Measurements from ENCODE around the gene MYH3. TPM values are rescaled to one million over a fixed set of nuclear protein-coding genes. Genes with fewer than 3 reads are reported as not detected.
A peak's percentile ranks its signal among the peaks of the same experiment; 100 is the strongest.

Gene MYH3
- total RNA-seq, 1 experiment from 2014 or later = 0.69 TPM

DNA sequence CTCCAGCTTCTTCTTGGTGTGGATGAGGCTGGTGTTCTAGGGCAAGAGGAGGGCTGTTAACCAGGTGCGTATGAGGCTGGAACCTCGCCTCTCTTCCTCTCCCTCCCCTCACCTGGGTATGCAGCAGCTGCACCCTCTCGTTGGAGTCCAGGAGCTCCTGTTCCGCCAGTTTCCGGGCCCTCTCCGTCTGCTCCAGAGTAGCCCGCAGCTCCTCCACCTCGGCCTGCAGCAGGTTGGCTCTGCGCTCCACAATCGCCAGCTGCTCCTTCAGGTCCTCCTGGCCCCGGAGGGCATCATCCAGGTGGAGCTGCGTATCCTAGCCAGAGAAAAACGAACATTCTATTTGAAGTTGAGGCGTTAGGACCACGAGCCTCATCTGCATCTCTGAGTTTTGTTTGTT, 25.4 kb downstream of the MYH3 start:
- no peak for DNase-seq

GRCh38 chr17:10631048-10631700, 25.9 kb downstream of the MYH3 start:
- no peaks in the 10 kb centered on the region for H3K36me3 ChIP-seq (replicated peaks; ENCODE audit: control insufficient read depth, insufficient read depth, low read length)
- H3K4me3 ChIP-seq (ENCODE audit: insufficient read depth, low read depth, low read length) = no peak overlapping the region
- H3K27me3 ChIP-seq (ENCODE audit: control insufficient read depth, insufficient read depth, low read length) = no peaks in the 10 kb centered on the region
- DNase-seq = peak; percentile 77

More for the DNA sequence above, 25.4 kb downstream of the MYH3 start:
- no peak overlapping the region for H3K4me3 ChIP-seq (ENCODE audit: insufficient read depth, low read depth, low read length)
- no peaks in the 10 kb centered on the region for H3K36me3 ChIP-seq (replicated peaks; ENCODE audit: control insufficient read depth, insufficient read depth, low read length)
- no peaks in the 10 kb centered on the region for H3K27me3 ChIP-seq (ENCODE audit: control insufficient read depth, insufficient read depth, low read length)

GRCh38 chr17:10629706-10630105, 27.4 kb downstream of the MYH3 start:
- Histone ChIP-seq H3K27me3 (ENCODE audit: control insufficient read depth, insufficient read depth, low read length) (no peaks in the 10 kb centered on the region), H3K36me3 (replicated peaks; ENCODE audit: control insufficient read depth, insufficient read depth, low read length) (no peaks in the 10 kb centered on the region), H3K4me3 (ENCODE audit: insufficient read depth, low read depth, low read length) (no peak overlapping the region)
- no peak for DNase-seq

DNA sequence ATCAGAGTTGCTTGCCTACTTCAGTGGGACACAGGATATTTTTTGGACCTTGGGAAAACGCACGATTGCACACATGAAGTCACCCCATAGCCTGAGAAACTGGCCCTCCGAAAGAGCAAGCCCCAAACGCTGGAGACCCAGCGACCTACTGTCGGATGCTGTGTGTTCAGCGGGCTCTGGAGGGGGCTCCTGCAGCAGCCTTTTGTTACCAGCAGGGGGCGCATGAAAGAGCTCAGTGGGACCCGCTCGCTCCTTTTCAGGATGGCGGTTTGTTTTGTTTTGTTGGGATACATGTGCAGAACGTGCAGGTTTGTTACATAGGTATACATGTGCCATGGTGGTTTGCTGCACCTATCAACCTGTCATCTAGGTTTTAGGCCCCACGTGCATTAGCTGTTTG, 28.4 kb downstream of the MYH3 start:
- no peaks in the 10 kb centered on the region for H3K36me3 ChIP-seq (replicated peaks; ENCODE audit: control insufficient read depth, insufficient read depth, low read length)
- no peak overlapping the region for H3K4me3 ChIP-seq (ENCODE audit: insufficient read depth, low read depth, low read length)
- DNase-seq = peak; percentile 80
- H3K27me3 ChIP-seq (ENCODE audit: control insufficient read depth, insufficient read depth, low read length) = no peaks in the 10 kb centered on the region

- Histone ChIP-seq H3K36me3 (replicated peaks; ENCODE audit: control insufficient read depth, insufficient read depth, low read length) (no peaks in the 10 kb centered on the region), H3K27me3 (ENCODE audit: control insufficient read depth, insufficient read depth, low read length) (no peaks in the 10 kb centered on the region), H3K4me3 (ENCODE audit: insufficient read depth, low read depth, low read length) (no peak overlapping the region)
- DNase-seq = no peak
Measured at GRCh38 chr17:10626390-10626789, 30.7 kb downstream of the MYH3 start.

DNA sequence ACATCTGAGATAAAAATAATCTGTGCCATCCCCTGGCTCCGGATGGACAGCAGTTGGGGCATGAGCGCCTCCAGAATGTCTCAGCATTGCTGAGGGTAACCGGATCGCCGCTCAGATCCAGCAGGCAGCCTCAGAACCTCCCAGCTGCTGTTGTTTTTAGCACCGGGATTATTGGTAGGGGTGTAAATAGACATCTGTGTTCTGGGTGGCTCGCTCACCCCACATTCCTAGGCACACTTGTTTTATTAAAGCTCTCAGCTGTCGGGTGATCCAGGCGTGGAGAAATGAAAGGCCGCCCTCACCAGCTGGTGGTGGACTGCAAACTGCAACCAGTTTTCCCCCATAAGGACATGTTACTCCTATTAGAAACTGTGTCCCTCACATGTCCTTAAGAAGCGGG, 32.1 kb downstream of the MYH3 start:
- Histone ChIP-seq H3K36me3 (replicated peaks; ENCODE audit: control insufficient read depth, insufficient read depth, low read length) (no peaks in the 10 kb centered on the region), H3K4me3 (ENCODE audit: insufficient read depth, low read depth, low read length) (no peak overlapping the region), H3K27me3 (ENCODE audit: control insufficient read depth, insufficient read depth, low read length) (no peaks in the 10 kb centered on the region)
- no peak for DNase-seq

DNA sequence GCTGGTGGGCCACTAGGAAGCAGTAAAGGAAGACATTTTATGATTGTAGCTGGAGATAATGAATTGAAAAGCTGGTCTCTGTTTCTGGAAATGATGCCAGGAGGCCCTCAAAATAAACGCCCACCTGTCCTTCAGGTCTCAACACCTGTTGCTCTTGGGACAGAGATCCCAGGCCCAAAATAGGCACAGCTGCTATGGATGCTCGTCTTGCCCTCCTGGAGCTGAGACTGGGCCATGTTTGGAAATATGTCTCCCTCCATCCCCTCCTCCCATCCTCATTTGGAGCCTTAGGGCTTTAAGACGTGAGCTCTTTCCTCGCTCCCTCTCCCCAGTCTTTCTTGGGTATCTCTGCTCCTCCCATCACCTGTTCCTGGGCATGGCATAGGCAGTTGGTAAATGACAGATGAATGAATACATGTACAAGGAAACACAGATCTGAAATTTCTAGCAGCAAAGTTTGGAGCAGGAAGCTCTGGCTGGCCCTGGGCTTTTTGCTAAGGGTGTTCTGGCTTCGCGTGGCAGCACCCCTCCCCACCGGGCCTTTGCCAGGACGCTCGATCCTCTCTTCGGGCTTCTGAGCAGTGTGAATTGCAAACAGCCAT, 33.3 kb downstream of the MYH3 start:
- Histone ChIP-seq H3K4me3 (ENCODE audit: insufficient read depth, low read depth, low read length) (no peak overlapping the region), H3K27me3 (ENCODE audit: control insufficient read depth, insufficient read depth, low read length) (no peaks in the 10 kb centered on the region), H3K36me3 (replicated peaks; ENCODE audit: control insufficient read depth, insufficient read depth, low read length) (no peaks in the 10 kb centered on the region)
- DNase-seq = peak; percentile 4

DNA sequence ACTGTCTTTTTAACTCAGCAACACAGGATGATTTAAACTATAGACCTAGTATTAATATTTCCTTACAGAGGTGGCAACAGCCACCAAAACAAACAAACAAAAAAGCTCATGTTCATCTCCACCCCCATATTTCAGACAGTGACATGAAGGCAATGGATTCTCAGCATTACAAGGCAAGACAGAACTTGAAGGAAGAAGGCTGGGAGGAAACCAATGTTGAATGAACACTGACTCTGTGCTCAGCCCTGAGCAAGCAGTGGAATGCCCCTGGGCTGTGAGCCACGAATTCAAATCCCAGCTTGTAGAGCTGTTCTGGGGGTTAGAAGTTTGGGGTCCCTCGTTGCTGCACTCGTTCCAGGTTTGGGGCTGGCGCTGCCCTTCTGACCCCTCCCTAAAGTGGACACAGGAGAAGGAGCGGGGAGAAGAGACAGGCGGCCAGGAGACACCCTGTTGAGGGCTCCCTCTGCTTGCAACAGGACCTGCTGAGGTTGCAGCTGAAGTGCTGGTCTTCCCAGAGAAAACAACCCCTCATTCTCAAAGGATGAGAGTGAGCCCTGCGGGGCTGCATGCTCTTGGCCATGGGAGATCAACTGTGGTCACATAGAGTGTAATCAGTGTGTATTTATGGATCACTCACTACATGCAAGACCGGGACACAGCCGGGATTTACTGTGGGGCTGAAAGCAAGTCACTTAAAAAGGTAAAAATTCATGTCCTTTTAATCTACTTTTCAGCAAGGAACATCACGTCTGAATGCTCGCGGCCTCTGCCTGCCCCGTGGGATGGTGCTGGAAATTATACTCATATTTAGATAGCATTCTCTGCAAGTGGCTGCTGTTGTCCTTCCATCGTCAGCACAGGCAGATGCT, 34.3 kb downstream of the MYH3 start:
- Histone ChIP-seq H3K4me3 (ENCODE audit: insufficient read depth, low read depth, low read length) (no peak overlapping the region), H3K27me3 (ENCODE audit: control insufficient read depth, insufficient read depth, low read length) (no peaks in the 10 kb centered on the region), H3K36me3 (replicated peaks; ENCODE audit: control insufficient read depth, insufficient read depth, low read length) (no peaks in the 10 kb centered on the region)
- peak; percentile 14 for DNase-seq

DNA sequence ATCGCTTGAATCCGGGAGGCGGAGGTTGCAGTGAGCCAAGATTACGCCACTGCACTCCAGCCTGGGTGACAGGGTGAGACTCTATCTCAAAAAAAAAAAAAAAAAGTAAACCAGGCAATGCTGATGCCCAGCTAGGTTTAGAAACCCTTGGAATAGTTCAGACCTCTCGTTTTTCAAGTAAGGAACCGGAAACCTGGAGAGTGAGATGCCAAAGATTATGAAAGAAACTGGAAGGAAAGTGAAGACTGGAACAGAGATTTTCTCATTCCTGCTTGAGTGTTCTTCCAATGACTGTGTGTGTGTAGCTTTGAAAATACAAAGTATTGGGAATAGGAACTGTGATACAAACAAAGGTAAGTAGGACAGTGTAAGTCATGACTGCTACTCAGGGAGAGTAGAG, 35.7 kb downstream of the MYH3 start:
- Histone ChIP-seq H3K4me3 (ENCODE audit: insufficient read depth, low read depth, low read length) (no peak overlapping the region), H3K27me3 (ENCODE audit: control insufficient read depth, insufficient read depth, low read length) (no peaks in the 10 kb centered on the region), H3K36me3 (replicated peaks; ENCODE audit: control insufficient read depth, insufficient read depth, low read length) (no peaks in the 10 kb centered on the region)
- DNase-seq = no peak

- DNase-seq = no peak
- Histone ChIP-seq H3K27me3 (ENCODE audit: control insufficient read depth, insufficient read depth, low read length) (no peaks in the 10 kb centered on the region), H3K36me3 (replicated peaks; ENCODE audit: control insufficient read depth, insufficient read depth, low read length) (no peaks in the 10 kb centered on the region), H3K4me3 (ENCODE audit: insufficient read depth, low read depth, low read length) (no peak overlapping the region)
Measured at GRCh38 chr17:10620823-10621222, 36.3 kb downstream of the MYH3 start.

DNA sequence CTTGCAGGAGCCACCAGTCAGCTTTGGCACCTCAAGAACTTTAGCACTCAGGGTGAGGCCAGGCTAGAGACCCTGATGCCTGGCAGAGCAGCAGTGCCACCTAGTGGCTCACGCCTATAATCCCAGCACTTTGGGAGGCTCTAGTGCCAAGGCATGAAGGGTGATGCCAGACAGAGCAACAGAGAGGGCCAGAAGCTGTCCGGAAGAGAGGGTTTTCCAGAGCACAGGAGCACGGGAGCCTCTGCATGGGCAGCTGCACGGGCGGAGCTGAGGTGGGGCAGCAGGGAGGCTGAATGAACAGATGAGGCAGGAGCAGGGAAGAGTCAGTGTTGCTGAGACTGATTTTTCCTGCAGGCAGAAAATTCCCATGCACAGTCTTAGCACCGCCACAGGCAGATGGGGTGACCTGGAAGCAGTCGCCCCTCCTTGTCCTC, 38.9 kb downstream of the MYH3 start:
- peak; percentile 87 for DNase-seq
- no peak overlapping the region for H3K4me3 ChIP-seq (ENCODE audit: insufficient read depth, low read depth, low read length)
- H3K27me3 ChIP-seq (ENCODE audit: control insufficient read depth, insufficient read depth, low read length) = no peaks in the 10 kb centered on the region
- H3K36me3 ChIP-seq (replicated peaks; ENCODE audit: control insufficient read depth, insufficient read depth, low read length) = no peaks in the 10 kb centered on the region

DNA sequence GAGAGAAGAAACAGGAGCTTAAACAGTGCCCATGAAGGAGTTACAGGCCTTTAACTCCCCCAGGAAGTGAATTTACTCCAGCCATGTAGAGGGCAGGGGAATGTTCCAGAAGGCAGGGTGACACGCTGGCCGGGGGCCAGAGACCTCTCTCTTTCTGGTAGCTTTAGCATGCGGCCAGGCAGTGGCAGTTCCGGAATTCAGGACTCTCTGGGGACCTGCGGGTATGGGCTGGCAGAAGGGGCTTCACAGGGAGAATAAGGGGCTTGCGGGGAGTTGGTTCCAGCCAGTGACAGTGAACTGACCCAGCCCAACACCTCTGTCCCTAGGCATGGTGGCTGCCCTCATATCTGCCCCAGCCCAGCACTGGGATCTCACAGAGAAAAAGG, 40.0 kb downstream of the MYH3 start:
- H3K4me3 ChIP-seq (ENCODE audit: insufficient read depth, low read depth, low read length) = no peak overlapping the region
- no peaks in the 10 kb centered on the region for H3K27me3 ChIP-seq (ENCODE audit: control insufficient read depth, insufficient read depth, low read length)
- DNase-seq = no peak
- H3K36me3 ChIP-seq (replicated peaks; ENCODE audit: control insufficient read depth, insufficient read depth, low read length) = no peaks in the 10 kb centered on the region

DNA sequence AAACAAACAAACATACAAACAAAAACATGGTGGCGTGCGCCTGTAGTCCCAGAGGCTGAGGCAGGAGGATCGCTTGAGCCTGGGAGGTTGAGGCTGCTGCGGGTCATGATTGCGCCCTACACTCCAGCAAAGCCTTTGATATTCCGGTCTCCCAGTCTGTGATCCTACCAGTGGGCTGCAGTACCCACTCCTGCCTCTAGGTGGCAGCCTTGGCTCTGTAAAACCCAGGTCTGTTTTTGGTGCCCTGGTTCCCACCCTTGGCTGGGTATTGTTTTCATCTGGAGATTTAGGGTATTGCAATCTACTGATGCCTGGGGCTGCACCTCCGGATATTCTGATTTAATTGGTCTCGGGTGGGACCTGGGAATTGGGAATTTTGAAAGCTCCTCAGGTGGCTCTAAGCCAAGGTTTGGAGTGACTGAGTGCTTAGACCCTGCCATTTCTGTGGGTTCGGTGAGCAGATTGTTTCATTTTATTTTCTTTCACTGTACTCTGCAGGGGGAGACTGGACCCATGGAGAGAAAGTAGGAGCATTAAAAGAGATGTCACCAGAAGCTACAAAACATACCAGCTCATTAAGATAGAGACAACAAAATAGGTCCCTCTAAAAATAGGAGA, 40.5 kb downstream of the MYH3 start:
- Histone ChIP-seq H3K36me3 (replicated peaks; ENCODE audit: control insufficient read depth, insufficient read depth, low read length) (no peaks in the 10 kb centered on the region), H3K27me3 (ENCODE audit: control insufficient read depth, insufficient read depth, low read length) (no peaks in the 10 kb centered on the region), H3K4me3 (ENCODE audit: insufficient read depth, low read depth, low read length) (no peak overlapping the region)
- DNase-seq = peak; percentile 86

GRCh38 chr17:10614536-10615155, 42.5 kb downstream of the MYH3 start:
- DNase-seq = peak; percentile 81
- Histone ChIP-seq H3K4me3 (ENCODE audit: insufficient read depth, low read depth, low read length) (no peak overlapping the region), H3K36me3 (replicated peaks; ENCODE audit: control insufficient read depth, insufficient read depth, low read length) (no peaks in the 10 kb centered on the region), H3K27me3 (ENCODE audit: control insufficient read depth, insufficient read depth, low read length) (no peaks in the 10 kb centered on the region)
